HG02970 (cell line): ENCODE data around the gene INPP5A.

ENCODE experiments used
- ATAC-seq: cut with Tn5 transposase; IDR thresholded peaks from one replicate; pipeline ENCODE4 v1.9.1; 2021; ENCODE audit warnings: mild to moderate bottlenecking, moderate library complexity, moderate number of reproducible peaks; ENCODE audit not compliant: unreplicated experiment, low FRiP score

Gene INPP5A

DNA sequence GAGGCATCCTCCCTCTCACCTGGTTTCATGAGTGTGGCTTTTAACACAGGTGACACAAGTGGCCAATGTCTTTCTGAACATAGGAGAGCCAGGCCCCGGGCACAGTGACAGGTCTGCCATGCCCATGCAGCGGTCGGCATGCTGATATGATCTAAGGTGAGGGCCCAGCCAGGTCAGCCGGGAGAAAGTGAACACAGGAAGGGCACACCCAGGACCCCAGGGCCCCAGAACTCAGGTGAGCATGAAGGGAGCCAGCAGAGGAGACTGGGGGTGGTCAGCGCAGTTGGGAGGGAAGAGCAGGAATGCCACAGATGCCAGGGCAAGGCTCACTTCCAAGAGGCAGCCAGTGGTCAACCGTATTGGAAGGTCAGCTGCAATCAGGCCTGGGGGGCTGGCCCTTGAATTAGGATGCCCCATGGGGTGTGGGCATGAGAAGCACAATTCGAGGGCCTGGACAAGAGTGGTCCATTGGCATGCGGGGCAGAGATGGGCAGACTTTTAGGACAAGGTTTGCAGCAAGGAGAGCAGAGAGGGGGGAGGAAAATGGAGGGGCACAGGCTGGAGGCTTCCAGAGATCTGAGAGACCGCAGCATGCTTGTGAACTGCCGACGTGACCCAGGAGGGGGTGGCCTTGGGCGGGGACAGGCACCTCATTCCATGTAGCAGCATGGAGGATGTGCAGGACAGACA, 3.9 kb upstream of the INPP5A start:
- no peak for ATAC-seq

DNA sequence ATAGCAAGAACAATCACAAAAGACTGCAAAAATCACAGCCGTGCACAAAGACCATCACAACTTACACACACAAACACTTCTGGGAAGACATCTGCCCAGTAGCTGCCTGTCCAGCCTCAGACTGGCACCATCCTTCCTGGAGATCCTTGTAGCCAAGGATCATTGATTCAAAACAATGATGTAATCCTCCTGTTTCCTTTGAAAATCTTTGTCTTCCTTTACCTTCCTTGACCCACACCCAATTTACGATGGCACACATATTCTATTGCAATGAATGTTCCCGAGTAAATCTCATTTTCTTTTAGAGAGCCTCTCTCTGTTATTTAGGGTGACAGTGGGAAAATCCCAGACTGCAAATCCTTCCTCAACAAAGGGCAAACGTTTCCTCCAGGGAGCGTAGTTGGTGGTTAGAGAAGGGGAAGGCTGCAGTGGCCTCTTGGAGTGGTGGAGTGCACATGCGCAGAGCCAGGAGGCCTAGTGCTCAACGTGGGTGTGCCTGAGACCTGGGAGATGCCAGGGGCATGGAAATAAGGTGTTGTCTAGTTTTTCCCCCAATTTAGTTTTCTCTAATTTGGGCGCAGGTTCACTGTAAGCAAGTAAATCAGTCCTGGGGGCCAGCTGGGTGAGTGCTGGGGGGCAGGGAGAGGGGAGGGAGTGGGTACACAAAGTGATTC, 3.1 kb upstream of the INPP5A start:
- ATAC-seq = no peak

DNA sequence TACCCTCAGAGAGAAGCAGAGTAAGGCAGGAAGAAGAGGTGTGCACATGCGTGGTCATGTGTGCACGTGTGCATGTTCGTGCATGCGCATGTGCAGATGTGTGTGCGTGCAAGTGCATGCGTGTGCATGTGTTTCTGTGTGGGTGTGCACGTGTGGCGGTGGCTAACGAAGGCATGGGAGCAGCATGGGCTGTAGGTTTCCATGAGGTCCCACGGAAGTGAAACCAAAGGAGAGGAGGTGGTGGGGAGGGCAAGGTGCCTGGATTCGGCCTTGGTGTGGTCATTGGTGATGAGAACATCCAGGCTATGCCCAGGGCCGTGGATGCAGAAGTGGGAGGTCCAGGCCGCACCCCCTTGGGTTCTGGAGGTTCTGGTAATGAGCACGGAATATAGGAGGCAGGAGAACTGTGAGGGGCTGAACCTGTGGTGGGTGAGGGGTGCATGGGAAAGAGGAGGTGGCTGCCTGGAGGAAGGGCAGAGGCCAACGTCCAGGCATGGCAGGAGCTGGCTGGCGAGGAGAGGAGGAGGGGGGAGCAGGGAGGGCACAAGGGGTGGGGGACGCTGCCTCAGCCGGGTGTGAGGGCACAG, 2.4 kb upstream of the INPP5A start:
- ATAC-seq = no peak

DNA sequence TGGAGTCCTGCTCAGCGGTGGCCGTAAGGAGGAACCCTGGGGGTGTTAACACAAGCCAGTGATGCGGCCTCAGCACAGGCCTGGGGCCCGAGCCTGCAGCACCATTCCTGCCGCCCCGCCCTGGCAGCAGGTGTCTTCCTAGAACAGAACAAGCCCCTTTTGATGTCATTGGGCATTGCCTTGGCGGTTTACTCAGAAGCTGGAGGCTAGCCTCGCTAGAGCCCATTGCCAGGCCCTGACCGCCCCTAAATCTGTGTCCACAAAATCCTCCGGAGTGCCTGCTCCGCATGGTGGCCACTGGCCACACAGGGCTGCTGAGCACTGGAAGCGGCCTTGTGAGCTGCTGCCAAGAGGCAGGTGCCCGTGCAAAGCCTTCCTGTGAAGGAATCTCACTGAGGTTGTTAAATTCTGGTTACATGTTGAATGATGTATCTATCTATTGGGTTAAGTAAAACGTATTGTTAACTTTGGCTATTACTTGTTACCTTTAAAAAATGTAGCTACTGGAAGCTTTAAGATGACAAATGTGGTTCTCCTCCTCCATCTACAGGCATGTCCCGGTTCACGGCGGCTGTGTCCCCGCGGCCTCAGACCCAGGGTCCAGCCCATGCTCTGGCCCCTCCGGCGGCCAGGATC, 1.2 kb upstream of the INPP5A start:
- ATAC-seq = no peak

DNA sequence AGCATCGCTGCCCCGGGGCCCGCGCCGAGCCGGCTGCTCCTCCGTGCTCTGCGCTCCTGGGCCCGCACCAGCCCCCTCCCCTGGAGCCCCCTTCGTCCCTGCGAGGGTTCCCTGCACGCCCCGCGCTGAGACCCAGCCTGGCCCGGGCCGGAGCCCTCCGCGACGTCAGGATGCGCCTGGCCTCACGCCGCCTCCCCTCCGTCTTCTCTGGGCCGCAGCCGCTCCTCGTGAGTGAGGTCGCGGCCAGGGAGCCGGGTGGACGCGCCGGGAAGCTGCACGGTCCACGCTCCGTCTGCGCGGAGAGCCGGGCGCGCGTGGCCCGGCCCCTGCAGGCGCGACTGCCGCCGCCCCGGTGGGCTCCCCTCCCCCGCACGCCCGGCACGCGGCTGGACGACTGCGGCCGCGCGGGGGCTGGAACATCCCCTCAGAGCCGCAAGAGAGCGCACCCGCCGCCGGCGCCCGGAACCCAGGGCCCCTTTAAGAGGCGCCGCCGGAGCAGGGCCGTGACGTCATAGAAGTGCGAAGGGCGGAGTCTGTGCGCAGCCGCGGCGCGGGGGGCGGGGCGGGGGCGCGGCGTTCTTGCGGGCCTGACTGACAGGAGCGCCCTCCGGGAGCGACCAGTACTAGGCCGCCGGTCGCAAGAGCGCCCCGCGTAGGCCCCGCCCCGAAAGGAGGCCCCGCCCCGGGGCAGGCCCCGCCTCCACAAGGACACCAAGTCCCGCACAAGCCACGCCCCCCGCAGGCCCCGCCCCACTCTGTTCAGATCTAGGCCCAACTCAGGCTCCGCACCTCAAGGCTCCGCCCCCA, 507 bp upstream of the INPP5A start:
- peak; percentile 90 for ATAC-seq

DNA sequence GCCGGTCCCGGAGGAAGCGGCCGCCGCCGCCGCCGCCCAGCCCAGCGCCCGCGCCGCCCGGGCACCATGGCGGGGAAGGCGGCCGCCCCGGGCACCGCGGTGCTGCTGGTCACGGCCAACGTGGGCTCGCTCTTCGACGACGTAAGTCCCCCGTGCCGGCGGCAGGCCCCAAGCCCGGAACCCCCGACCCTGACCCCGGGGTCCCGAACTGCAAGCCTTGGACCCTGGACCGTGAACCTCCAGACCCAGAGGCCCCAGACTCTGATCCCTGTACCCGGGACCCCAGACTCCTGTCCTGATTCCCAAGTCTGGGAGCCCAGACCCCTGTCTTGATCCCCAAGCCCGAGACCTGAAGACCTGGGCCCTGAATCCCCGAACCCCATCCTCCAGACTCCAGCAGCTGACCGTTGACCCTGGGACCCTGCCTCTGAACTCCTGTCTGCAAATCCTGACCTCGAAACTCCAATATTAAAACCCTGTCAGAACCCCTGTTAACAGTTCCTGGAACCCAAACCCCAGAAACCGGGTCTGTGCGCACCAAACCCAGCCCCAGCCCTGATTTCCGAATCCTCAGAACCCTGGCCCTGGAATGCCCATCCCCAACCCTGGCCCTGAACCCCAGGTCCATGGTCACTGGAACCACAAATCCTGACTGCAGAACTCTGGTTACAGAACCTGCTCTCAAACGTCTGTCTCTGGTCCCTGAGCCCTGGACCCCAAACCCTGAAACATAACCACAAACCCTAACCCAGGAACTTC, 623 bp downstream of the INPP5A start:
- no peak for ATAC-seq

DNA sequence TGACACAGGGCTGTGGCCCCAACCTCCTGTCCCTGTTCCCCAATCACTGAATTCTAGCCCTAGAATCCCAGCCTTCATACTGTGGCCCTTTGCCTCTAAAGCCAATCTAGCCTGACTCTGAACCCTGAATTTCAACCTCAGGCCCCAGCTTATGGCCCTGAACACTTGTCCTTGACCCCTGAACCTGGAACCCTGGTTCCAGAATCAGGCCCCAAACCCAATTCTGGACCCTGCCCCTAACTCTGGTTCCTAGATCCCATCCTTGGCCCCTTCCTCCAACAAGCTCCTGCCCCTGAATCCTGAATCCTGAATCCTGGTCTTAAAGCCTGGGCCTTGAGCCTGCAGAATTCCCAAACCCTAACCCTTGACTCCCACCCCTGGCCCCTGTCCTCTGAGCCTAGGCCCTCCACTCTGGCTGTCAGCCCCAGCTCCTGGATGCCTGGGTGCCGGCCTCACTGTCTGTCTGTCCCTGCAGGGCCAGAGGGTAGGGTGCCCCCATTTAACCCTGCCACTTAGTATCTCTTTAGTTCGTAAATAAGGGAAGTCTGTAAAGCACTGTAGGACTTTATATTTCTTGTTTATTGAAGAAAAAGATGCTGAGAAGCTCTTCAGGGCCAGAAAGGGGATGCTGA, 1.3 kb downstream of the INPP5A start:
- ATAC-seq = no peak

DNA sequence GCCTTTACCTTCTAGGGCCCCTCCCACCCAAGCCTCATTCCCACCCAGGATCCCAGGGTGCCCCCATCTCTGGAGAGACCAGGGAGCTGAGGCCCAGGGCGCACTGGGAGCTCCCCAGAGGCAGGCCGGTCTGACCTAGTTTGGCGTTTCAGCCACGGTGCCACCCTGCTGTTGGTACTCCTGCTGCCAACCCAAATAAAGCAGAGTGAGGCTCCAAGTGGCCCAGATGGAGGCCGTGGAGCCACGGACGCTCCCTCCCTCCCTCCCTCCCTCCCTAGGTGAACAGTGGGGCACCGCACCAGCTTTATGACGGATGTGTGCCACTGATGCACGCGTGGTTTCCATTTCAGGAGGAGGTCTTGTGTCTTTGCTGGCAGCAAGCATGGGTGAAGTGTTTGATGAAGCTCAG, 1.8 kb downstream of the INPP5A start:
- ATAC-seq = no peak

DNA sequence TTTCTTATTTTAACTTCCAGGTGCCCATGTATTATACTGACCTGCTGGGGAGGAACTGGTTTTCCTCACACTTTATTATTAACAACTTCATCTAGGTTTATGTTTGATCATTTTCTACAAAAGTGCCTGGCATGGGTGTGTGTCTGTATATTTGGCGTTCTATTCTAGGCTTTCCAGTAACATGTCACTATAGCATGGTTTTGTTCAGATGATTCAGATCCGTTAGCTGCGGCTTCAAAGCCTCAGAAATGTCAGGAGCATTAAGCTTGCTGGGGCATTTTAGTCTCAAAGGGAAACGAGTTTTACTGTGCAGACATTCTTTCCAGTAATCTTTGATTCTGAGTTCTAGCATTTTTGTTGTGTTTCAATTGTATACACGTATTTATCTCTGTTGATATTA, 2.3 kb downstream of the INPP5A start:
- ATAC-seq = no peak

DNA sequence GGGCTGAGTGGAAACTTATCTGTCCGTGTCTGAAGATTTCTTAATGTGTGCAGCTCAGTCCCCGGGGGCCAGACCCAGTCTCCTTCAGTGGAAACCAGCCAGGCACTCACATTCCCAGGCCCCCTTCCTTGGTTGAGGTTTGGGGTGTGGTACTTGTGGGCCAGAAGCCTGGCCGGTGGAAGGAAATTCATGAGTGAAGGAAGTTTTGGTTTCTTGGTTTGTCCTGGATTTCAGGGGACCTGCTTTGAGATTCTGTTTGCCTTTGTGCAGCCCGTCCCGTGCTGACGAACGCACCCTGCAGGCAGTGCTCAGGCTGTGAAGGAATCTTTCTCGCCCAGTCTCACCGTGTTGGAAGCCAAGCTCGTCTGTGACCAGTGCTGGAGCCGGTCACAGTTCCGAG, 2.9 kb downstream of the INPP5A start:
- ATAC-seq = no peak

DNA sequence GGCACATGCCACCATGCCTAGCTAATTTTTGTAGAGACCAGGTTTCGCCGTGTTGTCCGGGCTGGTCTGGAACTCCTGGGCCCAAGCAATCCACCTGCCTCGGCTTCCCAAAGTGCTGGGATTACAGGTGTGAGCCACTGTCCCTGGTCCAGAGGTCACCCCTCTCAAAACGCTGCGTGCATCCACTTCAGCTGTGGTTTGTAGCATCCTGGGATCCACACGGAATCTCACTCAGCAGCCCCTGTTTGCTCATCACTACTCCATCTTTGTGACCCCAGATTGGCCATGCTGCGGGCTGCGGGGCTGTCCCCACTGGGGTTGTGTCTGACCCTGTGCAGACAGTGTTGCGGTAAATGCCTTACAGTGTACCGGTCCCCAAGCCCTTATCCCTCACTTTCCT, 3.5 kb downstream of the INPP5A start:
- no peak for ATAC-seq

DNA sequence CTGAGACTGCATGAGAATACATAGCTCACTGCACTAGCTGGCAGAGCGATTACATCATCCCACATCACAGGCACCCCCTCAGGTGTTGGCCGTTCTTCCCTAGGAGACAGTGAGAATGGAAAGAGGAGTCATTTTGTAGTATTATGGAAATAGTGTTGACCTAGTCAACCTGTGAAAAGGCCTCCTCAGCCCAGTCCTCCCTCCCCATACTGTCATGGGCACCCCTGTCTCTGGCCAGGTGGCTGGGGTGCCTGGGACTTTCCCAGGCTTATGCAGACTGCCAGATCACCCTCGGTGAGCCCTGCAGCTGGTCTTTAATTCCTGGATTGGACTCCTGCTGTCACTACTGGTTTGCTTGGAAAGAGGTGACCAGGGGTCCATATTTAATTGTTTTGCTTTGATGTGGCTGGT, 4.0 kb downstream of the INPP5A start:
- ATAC-seq = no peak

DNA sequence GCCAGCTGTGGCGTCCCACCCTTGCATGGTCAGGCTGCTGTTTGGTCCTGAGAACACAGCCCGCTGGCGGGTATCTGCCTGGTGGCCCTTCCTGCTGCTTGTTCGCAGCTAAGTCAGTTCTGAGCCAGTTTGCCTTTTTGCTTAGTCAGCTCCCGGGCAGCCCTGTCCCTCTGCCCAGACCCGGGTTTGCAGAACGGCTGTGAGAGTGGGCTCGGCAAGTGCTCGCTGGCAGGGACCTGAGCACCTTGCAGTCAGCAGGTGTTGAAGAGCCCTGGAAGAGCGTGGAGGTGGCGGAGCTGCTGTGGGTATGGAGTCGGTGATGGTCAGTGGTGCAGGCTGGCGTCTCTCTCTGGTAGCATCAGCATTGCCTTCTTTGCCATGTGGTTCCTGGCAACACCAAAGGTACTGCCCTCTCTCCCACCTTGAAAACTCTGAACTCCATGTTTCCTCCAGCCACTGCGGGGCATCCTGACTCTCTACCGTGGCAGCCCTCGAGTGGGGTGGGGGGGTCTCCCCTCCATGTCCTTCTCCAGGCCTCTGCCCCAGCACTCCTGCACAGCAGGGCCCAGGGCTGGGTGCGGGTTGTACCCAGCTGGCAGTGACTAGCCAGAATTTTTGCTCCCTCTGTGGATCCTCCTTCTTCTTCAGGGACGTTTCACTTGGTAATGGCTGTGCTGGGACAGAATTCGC, 4.6 kb downstream of the INPP5A start:
- no peak for ATAC-seq

DNA sequence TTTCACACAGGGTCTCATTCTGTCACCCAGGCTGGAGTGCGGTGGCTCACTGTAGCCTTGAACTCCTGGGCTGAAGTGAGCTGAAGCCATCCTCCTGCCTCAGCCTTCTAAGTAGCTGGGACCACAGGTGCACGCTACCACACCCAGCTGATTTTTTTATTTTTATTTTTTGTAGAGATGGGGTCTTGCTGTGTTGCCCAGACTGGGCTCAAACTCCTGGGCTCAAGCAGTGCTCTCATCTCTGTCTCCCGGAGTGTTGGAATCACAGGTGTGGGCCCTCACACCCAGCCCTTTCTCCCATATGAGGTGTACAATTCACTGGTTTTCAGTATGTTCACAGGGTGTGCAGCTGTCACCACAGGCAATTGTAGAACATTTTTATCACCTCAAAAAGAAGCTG, 5.2 kb downstream of the INPP5A start:
- ATAC-seq = no peak

DNA sequence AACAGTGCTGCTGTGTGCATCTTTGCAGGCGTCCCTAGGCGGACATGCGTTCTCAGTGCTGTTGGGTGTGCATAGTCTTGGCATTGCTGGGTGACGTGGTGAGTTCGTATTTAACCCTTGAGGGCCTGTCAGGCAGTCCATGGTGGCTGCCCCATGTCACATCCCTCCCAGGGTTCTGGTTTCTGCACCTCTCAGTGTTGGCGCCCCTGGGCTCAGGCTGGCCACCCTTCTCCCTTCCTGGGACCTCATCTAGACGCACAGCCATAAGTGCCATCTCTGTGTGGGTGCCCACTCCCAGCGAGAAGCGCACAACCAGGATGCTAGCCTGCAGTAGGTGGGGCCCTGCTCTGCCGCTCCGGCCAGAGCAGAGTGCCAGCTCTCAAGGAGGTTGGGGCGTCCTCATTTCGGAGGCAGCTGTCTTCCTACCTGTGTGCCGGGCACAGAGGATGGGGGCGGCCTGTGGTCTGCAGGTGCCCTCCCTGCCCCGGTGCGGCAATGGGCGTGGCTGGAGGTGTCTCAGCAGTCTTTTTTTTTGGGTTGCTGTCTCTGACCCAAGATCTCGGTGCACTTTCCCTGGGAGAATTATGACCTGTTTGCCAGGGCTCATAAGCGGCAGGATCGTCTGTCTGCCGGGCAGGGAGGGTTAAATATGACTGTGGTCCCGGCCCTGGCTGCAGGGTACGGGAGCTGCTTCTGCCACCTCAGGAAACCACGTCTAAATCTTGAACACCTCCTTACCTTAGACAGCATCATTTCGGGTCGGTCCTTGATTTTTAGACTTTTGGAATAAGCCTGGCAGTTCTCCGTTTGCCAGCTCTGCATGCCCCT, 6.5 kb downstream of the INPP5A start:
- ATAC-seq = no peak

DNA sequence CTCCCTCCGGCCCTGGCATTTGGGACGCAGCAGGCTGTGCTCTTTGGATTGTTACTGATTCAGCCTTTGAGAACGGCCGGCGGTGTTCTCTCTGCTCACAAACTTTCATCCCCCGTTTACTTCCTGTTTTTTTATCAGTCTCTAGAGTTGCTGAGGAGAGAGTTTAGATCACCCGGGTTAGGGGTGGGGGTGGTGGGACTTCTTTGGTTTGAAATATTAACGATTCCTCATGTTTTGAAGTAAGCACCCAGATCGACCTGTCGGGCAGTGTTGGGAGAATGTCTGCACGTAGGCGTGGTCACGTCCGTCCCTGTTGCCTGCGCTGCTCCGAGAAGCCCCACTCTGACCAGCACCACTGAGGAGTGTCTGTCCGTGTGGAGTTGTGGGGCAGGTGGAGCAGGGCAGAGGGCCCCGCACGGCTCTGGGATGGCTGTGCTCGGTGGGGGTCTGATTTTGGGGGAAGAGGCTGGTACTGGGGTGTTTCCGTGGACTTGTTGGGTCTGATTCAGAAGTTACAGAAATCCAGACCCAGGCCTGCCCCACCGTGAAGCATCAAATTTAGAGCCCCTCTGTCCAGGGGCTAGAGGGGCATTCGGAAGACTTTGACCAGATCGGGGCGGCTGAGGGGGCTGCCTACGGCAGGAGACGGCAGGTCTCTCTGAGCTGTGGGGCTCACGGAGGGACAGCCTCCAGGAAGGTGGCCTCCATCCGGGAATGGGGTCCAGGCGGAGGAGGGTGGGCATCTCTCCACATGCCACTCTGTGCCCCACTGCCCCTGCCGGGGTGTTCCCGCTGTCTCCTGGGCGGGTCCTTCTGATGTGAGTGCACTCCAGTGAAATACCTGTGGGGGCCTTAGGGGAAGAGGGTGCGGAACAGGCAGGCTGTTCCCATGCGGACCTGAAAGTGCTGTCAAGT, 7.4 kb downstream of the INPP5A start:
- no peak for ATAC-seq
